Measurements from ENCODE around the gene SND1. TPM values are rescaled to one million over a fixed set of nuclear protein-coding genes. Genes with fewer than 3 reads are reported as not detected.
A peak's percentile ranks its signal among the peaks of the same experiment; 100 is the strongest.

Gene SND1
- total RNA-seq, 4 donors from 2014 or later = 55.5 to 305 (median 80.1) TPM

- Histone ChIP-seq H3K4me3 (no peak overlapping the region), H3K36me3 (peaks cover 0 to 4% (median 0%) of the 10 kb centered on the region in 3 donors), H3K4me1 (no peaks in the 10 kb centered on the region), H3K27me3 (no peaks in the 10 kb centered on the region), H3K9me3 (peaks cover 0 to 13% (median 0%) of the 10 kb centered on the region in 4 donors), H3K27ac (no peak overlapping the region)
- no peak for DNase-seq
- TF ChIP-seq POLR2A (IDR thresholded peaks at IDR 0.05) (no peak), CTCF (IDR thresholded peaks at IDR 0.05) (no peak)
Measured at GRCh38 chr7:127974446-127975035, 322.5 kb downstream of the SND1 start.

GRCh38 chr7:127976056-127976737 lies 324.2 kb downstream of the SND1 start:
- Histone ChIP-seq H3K4me1 (no peaks in the 10 kb centered on the region), H3K4me3 (no peak overlapping the region), H3K36me3 (peaks cover 0 to 4% (median 0%) of the 10 kb centered on the region in 3 donors), H3K27me3 (no peaks in the 10 kb centered on the region), H3K9me3 (peaks cover 0 to 13% (median 0%) of the 10 kb centered on the region in 4 donors), H3K27ac (no peak overlapping the region)
- no peak for TF ChIP-seq POLR2A (IDR thresholded peaks at IDR 0.05)
- no peak for TF ChIP-seq CTCF (IDR thresholded peaks at IDR 0.05)
- DNase-seq = peak in 2 of 3 donors; percentile 50 to 62

- Histone ChIP-seq H3K9me3 (peaks cover 0 to 13% (median 0%) of the 10 kb centered on the region in 4 donors), H3K27me3 (no peaks in the 10 kb centered on the region), H3K4me3 (no peak overlapping the region), H3K4me1 (no peaks in the 10 kb centered on the region), H3K36me3 (peaks cover 0 to 4% (median 0%) of the 10 kb centered on the region in 3 donors), H3K27ac (no peak overlapping the region)
- TF ChIP-seq CTCF (IDR thresholded peaks at IDR 0.05) = no peak
- no peak for TF ChIP-seq POLR2A (IDR thresholded peaks at IDR 0.05)
- no peak for DNase-seq
Measured at GRCh38 chr7:127976738-127977120, 324.7 kb downstream of the SND1 start.

- Histone ChIP-seq H3K27me3 (no peaks in the 10 kb centered on the region), H3K4me1 (no peaks in the 10 kb centered on the region), H3K36me3 (peaks cover 0 to 4% (median 0%) of the 10 kb centered on the region in 3 donors), H3K27ac (no peak overlapping the region), H3K4me3 (no peak overlapping the region), H3K9me3 (peaks cover 0 to 13% (median 0%) of the 10 kb centered on the region in 4 donors)
- no peak for TF ChIP-seq CTCF (IDR thresholded peaks at IDR 0.05)
- TF ChIP-seq POLR2A (IDR thresholded peaks at IDR 0.05) = no peak
- no peak for DNase-seq
Measured at GRCh38 chr7:127978421-127978820, 326.4 kb downstream of the SND1 start.

- Histone ChIP-seq H3K9me3 (peaks cover 0 to 13% (median 0%) of the 10 kb centered on the region in 4 donors), H3K27ac (no peak overlapping the region), H3K4me3 (no peak overlapping the region), H3K4me1 (no peaks in the 10 kb centered on the region), H3K27me3 (no peaks in the 10 kb centered on the region), H3K36me3 (peaks cover 0 to 4% (median 0%) of the 10 kb centered on the region in 3 donors)
- DNase-seq = no peak
- TF ChIP-seq POLR2A (IDR thresholded peaks at IDR 0.05) = no peak
- TF ChIP-seq CTCF (IDR thresholded peaks at IDR 0.05) = no peak
Measured at GRCh38 chr7:127979113-127979727, 327.2 kb downstream of the SND1 start.
